Fibroblast of skin of abdomen (primary cell): ENCODE data around the gene RASGRP4.
"Not testable (repeated sequence)": the region's sequence is repeated elsewhere in the genome, so short reads cannot be mapped to it uniquely, and the experiment has no call there.

Experiments
- DNase-seq: peaks from one replicate; pipeline ENCODE4 v3.0.0-alpha.2; 2013

Gene RASGRP4

DNA sequence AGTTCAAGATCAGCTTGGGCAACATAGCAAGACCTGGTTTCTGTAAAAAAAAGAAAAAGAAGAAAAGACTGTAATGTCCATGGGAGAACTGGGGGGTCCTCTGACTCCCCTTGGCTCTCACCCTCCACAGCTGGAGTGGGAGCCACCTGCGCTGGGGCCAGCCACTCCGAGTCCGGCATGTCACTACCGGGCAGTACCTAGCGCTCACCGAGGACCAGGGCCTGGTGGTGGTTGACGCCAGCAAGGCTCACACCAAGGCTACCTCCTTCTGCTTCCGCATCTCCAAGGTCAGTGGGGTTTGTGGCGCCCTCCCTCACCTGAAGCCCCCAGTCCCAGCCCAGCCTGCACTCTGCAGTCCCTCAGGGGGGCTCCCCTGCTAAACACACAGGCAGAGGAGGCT, 22.2 kb upstream of the RASGRP4 start:
- no peak for DNase-seq

- DNase-seq, result no peak
These were observed 19.3 kb upstream of the RASGRP4 start for GRCh38 chr19:38445362-38445761.

GRCh38 chr19:38444026-38444425, 18.0 kb upstream of the RASGRP4 start:
- no peak for DNase-seq

- no peak for DNase-seq
These were observed 17.5 kb upstream of the RASGRP4 start for GRCh38 chr19:38443458-38443999.

- no peak for DNase-seq
These were observed 16.7 kb upstream of the RASGRP4 start for GRCh38 chr19:38442736-38443135.

DNA sequence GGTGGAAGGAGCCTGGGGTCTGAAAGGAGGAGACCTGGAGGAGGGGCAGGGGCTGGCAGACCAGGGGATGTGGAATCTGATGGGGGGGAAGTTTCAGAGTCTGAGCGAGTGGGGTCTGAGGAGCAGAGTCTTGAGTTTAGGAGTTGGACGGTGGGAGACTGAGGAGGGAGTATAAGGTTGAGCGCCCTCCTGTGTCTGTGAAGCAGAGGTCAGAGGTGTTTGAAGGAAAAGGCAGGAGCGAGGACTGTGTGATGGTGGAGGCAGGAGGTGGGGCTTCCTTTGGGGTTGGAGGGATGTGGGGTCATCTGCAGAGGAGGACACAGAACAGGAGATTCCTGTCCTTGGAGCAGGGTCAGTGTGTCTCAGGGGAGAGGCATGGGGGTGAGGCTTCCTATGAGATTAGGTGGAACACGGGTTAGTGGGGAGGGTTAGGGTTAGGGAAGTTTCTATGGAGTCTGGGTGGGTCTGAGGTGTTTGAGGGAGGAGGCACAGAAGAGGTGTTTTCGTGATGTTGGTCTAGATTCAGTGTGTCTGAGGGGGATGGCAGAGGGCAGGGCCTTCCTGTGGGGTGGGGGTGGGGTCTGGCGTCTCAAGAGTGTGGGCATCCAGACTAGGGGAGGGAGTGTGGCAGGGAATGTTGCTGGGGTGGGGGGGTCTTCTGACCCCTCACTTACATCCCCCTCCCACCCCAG, 15.8 kb upstream of the RASGRP4 start:
- no peak for DNase-seq

DNA sequence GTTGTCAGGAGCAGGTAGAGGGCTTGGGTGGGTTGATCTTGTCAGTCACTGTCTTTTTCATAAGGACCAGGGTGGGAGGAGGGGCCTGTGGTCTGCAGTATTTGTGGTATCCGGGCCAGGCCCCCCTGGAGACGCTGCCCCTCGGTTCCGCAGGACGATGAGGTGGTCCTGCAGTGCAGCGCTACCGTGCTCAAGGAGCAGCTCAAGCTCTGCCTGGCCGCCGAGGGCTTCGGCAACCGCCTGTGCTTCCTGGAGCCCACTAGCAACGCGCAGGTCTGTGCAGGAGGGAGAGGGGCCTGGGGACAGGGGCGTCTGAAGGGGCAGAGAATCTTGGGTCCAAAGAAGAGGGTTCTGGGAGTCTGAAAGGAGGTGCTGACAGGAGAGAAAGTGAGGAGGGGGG, 14.6 kb upstream of the RASGRP4 start:
- no peak for DNase-seq

GRCh38 chr19:38437917-38438316, 11.9 kb upstream of the RASGRP4 start:
- DNase-seq, result no peak

DNA sequence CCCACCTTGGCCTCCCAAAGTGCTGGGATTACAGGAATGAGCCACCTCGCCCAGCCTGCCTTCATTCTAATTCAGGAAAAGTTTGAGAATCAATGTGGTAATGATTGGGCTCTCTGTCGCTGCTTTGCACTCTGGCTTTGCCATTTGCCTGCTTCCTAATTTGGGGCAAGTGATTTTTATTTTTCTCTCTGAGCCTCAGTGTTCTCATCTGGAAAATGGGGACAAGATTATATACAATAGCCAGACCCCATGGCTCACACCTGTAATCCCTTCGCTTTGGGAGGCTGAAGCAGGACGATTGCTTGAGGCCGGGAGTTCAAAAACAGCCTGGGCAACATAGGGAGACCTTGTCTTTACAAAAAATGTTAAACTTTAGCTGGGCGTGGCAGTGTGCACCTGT, 11.3 kb upstream of the RASGRP4 start:
- DNase-seq, result no peak

GRCh38 chr19:38434549-38435051, 8.6 kb upstream of the RASGRP4 start:
- DNase-seq, result no peak

- no peak for DNase-seq
These were observed 7.3 kb upstream of the RASGRP4 start, which contains the start of gene RYR1 for GRCh38 chr19:38433268-38433733. Gene RYR1 (plus strand): TSS chr19:38433691. CDS start chr19:38433830, 139 bp downstream.

DNA sequence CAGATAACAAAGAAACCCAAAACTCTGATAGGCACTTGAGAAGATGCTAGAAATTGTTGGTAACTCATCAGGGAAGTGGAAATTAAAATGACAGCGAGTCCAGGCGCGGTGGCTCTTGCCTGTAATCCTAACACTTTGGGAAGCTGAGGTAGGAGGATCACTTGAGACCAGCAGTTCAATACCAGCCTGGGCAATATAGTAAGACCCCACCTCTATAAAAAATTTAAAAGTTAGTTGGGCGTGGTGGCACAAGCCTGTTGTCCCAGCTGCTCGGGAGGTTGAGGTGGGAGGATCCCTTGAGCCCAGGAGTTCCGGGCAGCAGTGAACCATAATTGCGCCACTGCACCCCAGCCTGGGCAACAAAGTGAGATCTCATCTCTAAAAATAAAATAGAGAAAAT, 4.9 kb upstream of the RASGRP4 start:
- DNase-seq, result no peak

DNA sequence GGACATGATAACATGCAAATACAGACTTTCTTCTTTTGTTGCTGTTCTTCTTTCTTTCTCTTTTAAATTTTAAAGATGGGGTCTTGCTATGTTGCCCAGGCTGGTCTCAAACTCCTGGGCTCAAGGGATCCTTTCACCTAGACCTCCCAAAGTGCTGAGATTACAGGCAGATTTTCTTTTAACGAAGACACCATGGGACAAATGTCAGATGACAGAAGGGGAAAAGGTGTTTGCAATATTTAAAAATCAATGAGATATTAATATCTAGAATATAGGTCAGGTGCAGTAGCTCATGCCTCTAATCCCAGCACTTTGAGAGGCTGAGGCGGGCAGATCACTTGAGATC, 3.8 kb upstream of the RASGRP4 start:
- no peak for DNase-seq

DNA sequence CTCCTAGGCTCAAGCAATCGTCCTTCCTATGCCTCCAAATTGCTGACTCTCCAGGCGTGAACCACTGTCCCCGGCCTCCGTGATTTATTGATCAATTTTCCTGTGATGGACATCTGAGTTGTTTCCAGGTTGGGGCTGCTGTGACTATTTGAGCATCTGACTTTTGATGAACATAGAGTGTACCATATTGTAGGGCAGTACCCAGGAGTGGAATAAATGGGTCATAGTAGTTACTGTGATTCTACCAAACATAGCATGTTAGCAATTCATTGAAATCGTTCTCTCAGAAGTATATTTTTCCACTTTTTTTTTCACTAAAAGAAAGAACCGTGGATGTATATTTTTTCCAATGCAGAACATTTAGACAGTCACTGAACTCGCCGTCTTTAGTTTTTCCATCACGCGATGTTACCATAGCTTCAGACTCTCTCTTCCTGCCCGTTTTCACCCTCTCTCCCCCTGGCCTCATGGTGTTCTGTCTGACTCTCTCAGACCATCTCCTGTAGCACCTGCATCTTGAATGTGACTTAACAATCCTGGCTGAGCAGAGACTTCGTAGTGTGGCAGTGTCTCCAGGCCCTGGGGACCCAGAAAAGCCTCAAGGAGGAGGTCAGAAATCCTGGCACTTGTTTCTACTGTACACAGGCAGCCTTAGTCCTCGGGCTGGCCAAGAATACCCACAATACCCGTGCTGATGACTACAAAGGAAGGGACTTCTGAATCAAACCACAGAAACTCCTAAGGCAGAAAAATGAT, 3.2 kb upstream of the RASGRP4 start:
- DNase-seq, result no peak

DNA sequence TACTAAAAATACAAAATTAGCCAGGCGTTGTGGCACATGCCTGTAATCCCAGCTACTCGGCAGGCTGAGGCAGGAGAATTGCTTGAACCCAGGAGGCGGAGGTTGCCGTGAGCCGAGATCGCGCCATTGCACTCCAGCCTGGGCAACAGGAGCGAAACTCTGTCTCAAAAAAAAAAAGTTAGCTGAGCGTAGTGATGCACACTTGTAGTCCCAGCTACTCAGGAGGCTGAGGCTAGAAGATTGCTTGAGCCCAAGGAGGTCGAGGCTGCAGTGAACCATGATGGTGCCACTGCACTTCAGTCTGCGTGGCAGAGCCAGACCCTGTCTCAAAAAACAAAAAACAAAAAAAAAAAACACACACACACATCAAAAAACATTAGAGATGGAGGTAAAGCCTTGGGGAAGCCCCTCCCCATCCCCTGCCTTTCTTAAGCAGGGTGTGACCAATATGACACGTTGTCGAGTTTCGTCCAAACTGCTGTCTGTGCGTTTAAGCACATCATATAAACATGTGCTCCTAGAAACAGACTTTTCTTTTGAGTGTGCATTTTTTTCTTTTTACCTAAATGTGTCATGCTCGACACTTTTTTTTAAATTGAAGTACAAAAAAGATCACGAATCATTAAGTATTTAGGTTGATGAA, 1.1 kb upstream of the RASGRP4 start:
- DNase-seq, result not testable (repeated sequence)

DNA sequence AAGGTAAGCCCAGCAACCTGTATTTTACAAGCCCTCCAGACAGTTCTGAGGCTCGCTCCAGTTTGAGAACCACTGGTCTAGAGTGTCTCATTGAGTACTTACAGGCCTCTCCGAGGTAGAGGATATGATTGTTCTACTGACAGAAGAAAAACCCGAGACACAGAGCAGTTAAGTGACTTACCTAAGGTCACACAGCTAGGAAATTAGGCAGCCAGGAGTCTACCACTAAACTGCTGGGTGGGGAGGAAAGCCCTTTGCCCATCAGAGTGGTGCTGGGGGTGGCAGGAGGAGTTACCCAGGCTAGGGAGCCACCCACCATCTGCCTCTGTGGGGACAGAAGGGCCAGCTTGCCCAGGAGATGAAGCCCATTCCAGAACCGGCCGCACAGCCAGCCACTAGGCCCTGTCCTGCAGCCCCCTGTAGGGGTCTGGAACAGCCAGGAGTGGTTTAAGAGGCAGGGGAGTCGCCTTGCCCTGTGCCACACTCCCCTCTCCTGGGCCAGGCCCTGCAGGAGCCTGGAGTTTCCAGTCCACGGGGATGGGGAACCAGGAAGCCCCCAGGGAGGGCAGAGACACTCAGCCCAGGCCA, 703 bp downstream of the RASGRP4 start:
- DNase-seq, result no peak

DNA sequence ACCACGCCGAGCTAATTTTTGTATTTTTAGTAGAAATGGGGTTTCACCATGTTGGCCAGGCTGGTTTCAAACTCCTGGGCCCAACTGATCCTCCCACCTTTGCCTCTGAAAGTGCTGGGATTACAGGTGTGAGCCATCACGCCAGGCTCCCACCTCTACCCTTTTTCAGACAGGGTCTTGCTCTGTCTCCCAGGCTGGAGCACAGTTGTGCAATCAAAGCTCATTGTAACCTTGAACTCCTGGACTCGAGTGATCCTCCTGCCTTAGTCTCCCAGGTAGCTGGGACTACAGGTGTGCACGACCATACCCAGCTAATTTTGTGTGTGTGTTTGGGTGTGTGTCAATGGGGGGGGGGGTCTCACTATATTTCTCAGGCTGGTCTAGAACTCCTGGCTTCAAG, 1.7 kb downstream of the RASGRP4 start:
- DNase-seq, result no peak

GRCh38 chr19:38422438-38422837, 3.6 kb downstream of the RASGRP4 start:
- DNase-seq, result no peak

DNA sequence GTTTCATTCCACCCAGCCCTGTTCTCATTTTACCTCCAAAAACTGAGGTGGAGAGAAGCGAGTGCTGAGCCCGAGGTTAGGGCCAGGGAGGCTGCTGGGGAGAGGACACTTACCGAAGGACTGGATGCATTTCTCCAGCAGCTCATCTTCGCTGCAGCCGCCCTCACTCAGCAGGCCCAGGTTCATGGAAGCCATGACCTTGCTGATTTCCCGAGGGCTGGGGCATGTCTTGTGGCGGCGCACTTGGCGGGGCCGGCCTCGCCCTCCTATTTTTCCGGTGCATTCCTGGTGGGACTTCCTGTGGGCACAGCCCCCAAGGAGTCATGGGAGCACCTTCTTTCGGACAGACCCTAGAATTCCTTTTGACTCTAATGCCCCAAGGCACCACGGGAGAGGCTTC, 4.2 kb downstream of the RASGRP4 start:
- no peak for DNase-seq

DNA sequence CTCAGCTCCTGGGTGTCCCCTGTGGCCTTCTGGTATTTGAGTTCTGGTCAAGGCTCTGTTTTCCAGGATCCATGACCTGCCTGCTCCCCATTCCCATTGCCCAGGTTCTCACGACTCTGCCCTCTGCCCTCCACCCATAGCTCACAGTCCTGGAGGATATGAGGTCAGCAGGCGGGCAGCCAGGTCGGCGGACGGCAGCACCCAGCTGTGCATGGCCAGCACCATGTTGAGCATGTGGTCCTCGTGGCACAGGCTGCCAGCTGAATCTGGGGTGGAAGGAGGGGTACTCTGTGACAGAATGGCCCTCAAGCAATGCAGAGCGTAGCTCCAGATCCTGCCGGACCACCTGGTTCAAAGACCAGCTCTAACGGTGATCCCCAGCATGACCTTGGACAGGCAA, 5.1 kb downstream of the RASGRP4 start:
- no peak for DNase-seq

GRCh38 chr19:38417544-38418506, 8.2 kb downstream of the RASGRP4 start:
- no peak for DNase-seq

- DNase-seq, result no peak
These were observed 8.9 kb downstream of the RASGRP4 start for GRCh38 chr19:38417146-38417543.
